ENCODE measurements around the gene NDUFC1.

The NDUFC1 gene

GRCh38 chr4:139286186-139286698 is 16.0 kb downstream of the NDUFC1 start:
- no peak for DNase-seq (ENCODE audit: low read depth)
- TF ChIP-seq CTCF (IDR thresholded peaks at IDR 0.05; ENCODE audit: low read depth, low read length) (no peak), POLR2A (IDR thresholded peaks at IDR 0.05; ENCODE audit: extremely low read depth, insufficient read length) (no peak), MYC (IDR thresholded peaks at IDR 0.05; ENCODE audit: low read depth, low read length) (no peak), MAX (IDR thresholded peaks at IDR 0.05; ENCODE audit: low read depth, low read length) (no peak)
- no peak overlapping the region for H3K4me3 ChIP-seq (ENCODE audit: low read depth, low read length)

- no peak for TF ChIP-seq MAX (IDR thresholded peaks at IDR 0.05; ENCODE audit: low read depth, low read length)
- TF ChIP-seq MYC (IDR thresholded peaks at IDR 0.05; ENCODE audit: low read depth, low read length) = no peak
- TF ChIP-seq CTCF (IDR thresholded peaks at IDR 0.05; ENCODE audit: low read depth, low read length) = no peak
- TF ChIP-seq POLR2A (IDR thresholded peaks at IDR 0.05; ENCODE audit: extremely low read depth, insufficient read length) = no peak
- no peak for DNase-seq (ENCODE audit: low read depth)
- H3K4me3 ChIP-seq (ENCODE audit: low read depth, low read length) = no peak overlapping the region
Observed at GRCh38 chr4:139282721-139283075, 19.6 kb downstream of the NDUFC1 start.

- no peak for TF ChIP-seq CTCF (IDR thresholded peaks at IDR 0.05; ENCODE audit: low read depth, low read length)
- no peak for TF ChIP-seq MAX (IDR thresholded peaks at IDR 0.05; ENCODE audit: low read depth, low read length)
- no peak for TF ChIP-seq MYC (IDR thresholded peaks at IDR 0.05; ENCODE audit: low read depth, low read length)
- no peak for TF ChIP-seq POLR2A (IDR thresholded peaks at IDR 0.05; ENCODE audit: extremely low read depth, insufficient read length)
- DNase-seq (ENCODE audit: low read depth) = no peak
- no peak overlapping the region for H3K4me3 ChIP-seq (ENCODE audit: low read depth, low read length)
Observed at GRCh38 chr4:139282065-139282720, 20.1 kb downstream of the NDUFC1 start.

GRCh38 chr4:139279760-139280620 is 22.3 kb downstream of the NDUFC1 start, which contains the start of gene MGARP:
TSS of gene MGARP (minus strand) at chr4:139280225. CDS start at chr4:139280158, 67 bp downstream.
- TF ChIP-seq MAX (IDR thresholded peaks at IDR 0.05; ENCODE audit: low read depth, low read length) (no peak), POLR2A (IDR thresholded peaks at IDR 0.05; ENCODE audit: extremely low read depth, insufficient read length) (no peak), MYC (IDR thresholded peaks at IDR 0.05; ENCODE audit: low read depth, low read length) (no peak), CTCF (IDR thresholded peaks at IDR 0.05; ENCODE audit: low read depth, low read length) (no peak)
- H3K4me3 ChIP-seq (ENCODE audit: low read depth, low read length) = no peak within 1 kb of the TSS
- DNase-seq (ENCODE audit: low read depth) = no peak

GRCh38 chr4:139278912-139279759 is 23.1 kb downstream of the NDUFC1 start:
- no peak for DNase-seq (ENCODE audit: low read depth)
- TF ChIP-seq CTCF (IDR thresholded peaks at IDR 0.05; ENCODE audit: low read depth, low read length) (no peak), MAX (IDR thresholded peaks at IDR 0.05; ENCODE audit: low read depth, low read length) (no peak), MYC (IDR thresholded peaks at IDR 0.05; ENCODE audit: low read depth, low read length) (no peak), POLR2A (IDR thresholded peaks at IDR 0.05; ENCODE audit: extremely low read depth, insufficient read length) (no peak)
- no peak overlapping the region for H3K4me3 ChIP-seq (ENCODE audit: low read depth, low read length)
